MM.1S (cell line): ENCODE data around the gene ALG10.
"Not testable (repeated sequence)": the region's sequence is repeated elsewhere in the genome, so short reads cannot be mapped to it uniquely, and the experiment has no call there.

ENCODE experiments used
- EZH2 ChIP-seq: fragments of 300-600 bp; sonication (generic); optimal IDR thresholded peaks from 2 replicates; pipeline ENCODE3; 2017; ENCODE audit warnings: low read depth, mild to moderate bottlenecking, antibody characterized with exemption, low read length, mixed read lengths
- EZH2phosphoT487 ChIP-seq: fragments of 300-600 bp; sonication (generic); IDR thresholded peaks from 2 replicates; pipeline ENCODE4 v1.6.1; 2018; ENCODE audit warnings: antibody characterized with exemption, low read length
- TF ChIP-seq, protein P1 (sequence below): fragments of 300-600 bp; sonication (generic); IDR thresholded peaks from 2 replicates; pipeline ENCODE4 v1.5.1; 2016; ENCODE audit warnings: antibody characterized with exemption, low read length, mixed read lengths

DNA sequence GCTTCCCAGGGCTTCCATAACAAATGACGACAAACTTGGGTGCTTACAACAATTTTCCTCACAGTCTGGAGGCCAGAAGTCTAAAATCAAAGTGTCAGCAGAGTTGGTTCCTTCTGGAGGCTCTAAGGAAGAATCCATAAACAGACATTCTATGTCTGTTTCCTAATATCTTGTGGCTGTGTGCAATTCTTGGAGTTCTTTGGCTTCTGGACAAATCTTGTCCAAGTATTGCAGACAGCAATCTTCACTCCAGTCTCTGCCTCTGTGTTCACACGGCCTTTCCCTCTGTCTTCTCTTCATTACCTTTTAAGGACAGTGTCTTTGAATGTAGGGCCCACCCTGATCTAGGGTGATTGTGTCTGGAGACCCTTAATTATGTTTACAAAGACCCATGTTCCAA, 5.4 kb downstream of the ALG10 start:
- TF ChIP-seq, protein P1, sequence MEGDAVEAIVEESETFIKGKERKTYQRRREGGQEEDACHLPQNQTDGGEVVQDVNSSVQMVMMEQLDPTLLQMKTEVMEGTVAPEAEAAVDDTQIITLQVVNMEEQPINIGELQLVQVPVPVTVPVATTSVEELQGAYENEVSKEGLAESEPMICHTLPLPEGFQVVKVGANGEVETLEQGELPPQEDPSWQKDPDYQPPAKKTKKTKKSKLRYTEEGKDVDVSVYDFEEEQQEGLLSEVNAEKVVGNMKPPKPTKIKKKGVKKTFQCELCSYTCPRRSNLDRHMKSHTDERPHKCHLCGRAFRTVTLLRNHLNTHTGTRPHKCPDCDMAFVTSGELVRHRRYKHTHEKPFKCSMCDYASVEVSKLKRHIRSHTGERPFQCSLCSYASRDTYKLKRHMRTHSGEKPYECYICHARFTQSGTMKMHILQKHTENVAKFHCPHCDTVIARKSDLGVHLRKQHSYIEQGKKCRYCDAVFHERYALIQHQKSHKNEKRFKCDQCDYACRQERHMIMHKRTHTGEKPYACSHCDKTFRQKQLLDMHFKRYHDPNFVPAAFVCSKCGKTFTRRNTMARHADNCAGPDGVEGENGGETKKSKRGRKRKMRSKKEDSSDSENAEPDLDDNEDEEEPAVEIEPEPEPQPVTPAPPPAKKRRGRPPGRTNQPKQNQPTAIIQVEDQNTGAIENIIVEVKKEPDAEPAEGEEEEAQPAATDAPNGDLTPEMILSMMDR, result not testable (repeated sequence)
- not testable (repeated sequence) for TF ChIP-seq EZH2, EZH2phosphoT487
